Fibroblast of lung (primary cell): ENCODE measurements around the gene SCN4A.

ENCODE experiments used
- CTCF ChIP-seq, 2 donors: IDR thresholded peaks in 1 of 2; conservative IDR thresholded peaks in 1 of 2; 1 replicate in 1 of 2; 2 replicates in 1 of 2; pipeline ENCODE4 v1.5.1; 2011 to 2012; ENCODE audit warnings: low read length in 2 of 2, control low read depth in 1 of 2, inconsistent platforms in 1 of 2, low read depth in 1 of 2, mild to moderate bottlenecking in 1 of 2
- EZH2 ChIP-seq: IDR thresholded peaks from 2 replicates; pipeline ENCODE4 v1.5.1; 2012; ENCODE audit warnings: low read length, control low read depth, mild to moderate bottlenecking; ENCODE audit errors: missing control alignments

- TF ChIP-seq CTCF (conservative IDR thresholded peaks at IDR 0.05 in 1 of 2, IDR thresholded peaks at IDR 0.05 in 1 of 2; ENCODE audit: low read depth in 1 of 2, low read length in 2 of 2), result no peak
- TF ChIP-seq EZH2, result no peak
These were observed 14.1 kb upstream of the SCN4A start for GRCh38 chr17:63986821-63987220.
